GM23338 (cell line): ENCODE data around the gene TNNI3K. TPM values are rescaled to one million over a fixed set of nuclear protein-coding genes. Genes with fewer than 3 reads are reported as not detected.
"Not testable (repeated sequence)": the region's sequence is repeated elsewhere in the genome, so short reads cannot be mapped to it uniquely, and the experiment has no call there.

Experiments used
- ATAC-seq: fragments of 200-7000 bp; cut with Tn5 transposase; 3 replicates; pipeline ENCODE4 v1.9.1; 2020
- DNase-seq: peaks from one replicate; pipeline ENCODE4 v3.0.0-alpha.2; 2015; ENCODE audit warnings: low spot score
- H2AFZ ChIP-seq: fragments of 200-600 bp; sonication (generic); 2 replicates; pipeline ENCODE4 v1.8.0; 2016; ENCODE audit warnings: antibody characterized with exemption, mild to moderate bottlenecking, moderate library complexity
- H3F3A ChIP-seq: fragments of 200-600 bp; sonication (generic); replicated peaks from 2 replicates; pipeline ENCODE4 v1.8.0; 2017; ENCODE audit warnings: antibody characterized with exemption, mixed run types, low read depth
- H3K27ac ChIP-seq: fragments of 200-600 bp; sonication (generic); 2 replicates; pipeline ENCODE4 v1.6.1; 2016; ENCODE audit warnings: low read depth
- H3K27me3 ChIP-seq: fragments of 200-600 bp; sonication (generic); 2 replicates; pipeline ENCODE4 v1.8.0; 2016; ENCODE audit warnings: mild to moderate bottlenecking, mixed run types, moderate library complexity; ENCODE audit not compliant: insufficient read depth
- H3K36me3 ChIP-seq: fragments of 200-600 bp; sonication (generic); 2 replicates; pipeline ENCODE4 v1.8.0; 2016; ENCODE audit warnings: mild to moderate bottlenecking; ENCODE audit not compliant: insufficient read depth
- H3K4me1 ChIP-seq: fragments of 200-600 bp; sonication (generic); 2 replicates; pipeline ENCODE4 v1.8.0; 2016; ENCODE audit warnings: mild to moderate bottlenecking, moderate library complexity; ENCODE audit not compliant: insufficient read depth
- H3K4me2 ChIP-seq: fragments of 200-600 bp; sonication (generic); 2 replicates; pipeline ENCODE4 v1.7.1; 2017; ENCODE audit warnings: mixed run types
- H3K4me3 ChIP-seq: fragments of 200-600 bp; sonication (generic); 2 replicates; pipeline ENCODE4 v1.6.1; 2016; ENCODE audit warnings: mixed run types
- H3K79me2 ChIP-seq: fragments of 200-600 bp; sonication (generic); replicated peaks from 2 replicates; pipeline ENCODE4 v1.8.0; 2017; ENCODE audit warnings: mild to moderate bottlenecking; ENCODE audit not compliant: insufficient read depth
- H3K9me2 ChIP-seq: fragments of 200-600 bp; sonication (generic); 2 replicates; pipeline ENCODE4 v1.8.0; 2017; ENCODE audit not compliant: insufficient read depth
- H4K20me1 ChIP-seq: fragments of 200-600 bp; sonication (generic); replicated peaks from 2 replicates; pipeline ENCODE4 v1.8.0; 2017; ENCODE audit warnings: mild to moderate bottlenecking; ENCODE audit not compliant: insufficient read depth
- H3K27ac Mint-ChIP-seq: 2 replicates; pipeline ENCODE4 v1.8.0; 2020; ENCODE audit warnings: inconsistent platforms, mild to moderate bottlenecking, moderate library complexity, mixed read lengths
- H3K27me3 Mint-ChIP-seq: 3 replicates; pipeline ENCODE4 v1.8.0; 2022; ENCODE audit warnings: low read depth, mild to moderate bottlenecking, moderate library complexity, mixed read lengths, inconsistent platforms; ENCODE audit not compliant: insufficient read depth, poor library complexity
- H3K36me3 Mint-ChIP-seq: 3 replicates; pipeline ENCODE4 v1.8.0; 2021; ENCODE audit warnings: low read depth, mild to moderate bottlenecking, inconsistent platforms, moderate library complexity, mixed read lengths
- H3K4me1 Mint-ChIP-seq: 3 replicates; pipeline ENCODE4 v1.8.0; 2020; ENCODE audit warnings: mild to moderate bottlenecking, inconsistent platforms, mixed read lengths
- H3K4me3 Mint-ChIP-seq: 3 replicates; pipeline ENCODE4 v1.8.0; 2021; ENCODE audit warnings: moderate library complexity, mild to moderate bottlenecking, inconsistent platforms, mixed read lengths
- H3K9me3 Mint-ChIP-seq: 3 replicates; pipeline ENCODE4 v1.8.0; 2020; ENCODE audit warnings: moderate library complexity, mild to moderate bottlenecking, inconsistent platforms, mixed read lengths
- EZH2phosphoT487 ChIP-seq: fragments of 200-600 bp; sonication (generic); IDR thresholded peaks from one replicate; pipeline ENCODE4 v1.8.1; 2018; ENCODE audit warnings: antibody characterized with exemption; ENCODE audit not compliant: unreplicated experiment
- NANOG ChIP-seq: IDR thresholded peaks from 2 replicates; pipeline ENCODE4 v1.6.1; 2016; ENCODE audit warnings: antibody characterized with exemption, borderline replicate concordance
- ZNF114 ChIP-seq: fragments of 250-450 bp; sonication (Bioruptor Pico); IDR thresholded peaks from 2 replicates; pipeline ENCODE4 v1.5.0; 2020; ENCODE audit warnings: mild to moderate bottlenecking, moderate library complexity
- polyA plus RNA-seq: library from polyadenylated mRNA; unstranded; fragments of >200 nt; fragmentation: Nextera tagmentation; extraction: Ambion mirVana; gene quantifications from 2 replicates; pipeline ENCODE4 v1.2.1, GENCODE V29; 2016
- total RNA-seq: library from RNA; depleted of rRNA; stranded (reverse); fragments of >200 nt; shearing (Covaris generic); gene quantifications from 2 replicates; pipeline ENCODE4 v1.2.3, GENCODE V29; 2014
- TF ChIP-seq, protein P1 (sequence below): fragments of 250-450 bp; sonication (Bioruptor Pico); IDR thresholded peaks from 2 replicates; pipeline ENCODE4 v1.5.0; 2020; ENCODE audit warnings: mild to moderate bottlenecking, moderate library complexity
- TF ChIP-seq, protein P2 (sequence below): IDR thresholded peaks from 2 replicates; pipeline ENCODE4 v1.6.1; 2016; ENCODE audit warnings: antibody characterized with exemption
- TF ChIP-seq, protein P3 (sequence below), 2 experiments: fragments of 200-600 bp in 1 of 2; sonication (generic) in 1 of 2; conservative IDR thresholded peaks; 2 replicates each; pipeline versions ENCODE4 v1.5.1 to v1.6.1; 2016 to 2017; ENCODE audit warnings: antibody characterized with exemption in 2 of 2, low read depth in 2 of 2, mild to moderate bottlenecking in 2 of 2, moderate library complexity in 1 of 2

The TNNI3K gene
- total and polyA plus RNA-seq, 2 experiments from 2014 or later: not detected

DNA sequence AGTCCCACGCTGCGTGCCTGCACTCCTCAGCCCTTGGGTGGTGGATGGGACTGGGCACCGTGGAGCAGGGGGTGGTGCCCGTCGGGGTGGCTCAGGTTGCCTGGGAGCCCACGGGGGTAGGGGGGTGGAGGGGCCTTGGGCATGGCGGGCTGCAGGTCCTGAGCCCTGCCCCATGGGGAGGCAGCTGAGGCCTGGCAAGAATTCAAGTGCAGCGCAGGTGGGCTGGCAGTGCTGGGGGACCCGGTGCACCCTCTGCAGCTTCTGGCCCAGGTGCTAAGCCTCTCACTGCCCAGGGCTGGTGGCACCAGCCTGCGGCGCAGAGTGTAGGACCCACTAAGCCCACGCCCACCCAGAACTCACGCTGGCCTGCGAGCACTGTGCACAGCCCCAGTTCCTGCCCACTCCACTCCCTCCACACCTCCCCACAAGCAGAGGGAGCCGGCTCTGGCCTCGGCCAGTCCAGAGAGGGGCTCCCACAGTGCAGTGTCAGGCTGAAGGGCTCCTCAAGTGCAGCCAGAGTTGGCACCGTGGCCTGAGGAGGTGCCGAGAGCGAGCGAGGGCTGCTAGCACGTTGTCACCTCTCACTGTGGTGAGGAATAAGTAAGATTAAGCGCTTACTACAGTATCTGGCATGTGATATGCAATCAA, 12.8 kb downstream of the TNNI3K start:
- H3K9me3 Mint-ChIP-seq: peaks cover 32% of the 10 kb centered on the region
- no peak for DNase-seq
- H3K27me3 Mint-ChIP-seq: peaks cover 23% of the 10 kb centered on the region
- Histone ChIP-seq H3K4me1 (peaks cover 16% of the 10 kb centered on the region), H2AFZ (no peak overlapping the region), H3K9me2 (no peaks in the 10 kb centered on the region), H3K79me2 (no peaks in the 10 kb centered on the region), H3K4me2 (no peak overlapping the region), H3K27me3 (peaks cover 34% of the 10 kb centered on the region), H3K27ac (no peak overlapping the region), H3K36me3 (no peaks in the 10 kb centered on the region), H3F3A (no peaks in the 10 kb centered on the region), H4K20me1 (no peaks in the 10 kb centered on the region), H3K4me3 (no peak overlapping the region)
- H3K4me3 Mint-ChIP-seq: no peak overlapping the region
- H3K27ac Mint-ChIP-seq: no peak overlapping the region
- ATAC-seq: no peak
- TF ChIP-seq NANOG (no peak), EZH2phosphoT487 (no peak), ZNF114 (CRISPR knock-in tag) (no peak)
- TF ChIP-seq, protein P1, sequence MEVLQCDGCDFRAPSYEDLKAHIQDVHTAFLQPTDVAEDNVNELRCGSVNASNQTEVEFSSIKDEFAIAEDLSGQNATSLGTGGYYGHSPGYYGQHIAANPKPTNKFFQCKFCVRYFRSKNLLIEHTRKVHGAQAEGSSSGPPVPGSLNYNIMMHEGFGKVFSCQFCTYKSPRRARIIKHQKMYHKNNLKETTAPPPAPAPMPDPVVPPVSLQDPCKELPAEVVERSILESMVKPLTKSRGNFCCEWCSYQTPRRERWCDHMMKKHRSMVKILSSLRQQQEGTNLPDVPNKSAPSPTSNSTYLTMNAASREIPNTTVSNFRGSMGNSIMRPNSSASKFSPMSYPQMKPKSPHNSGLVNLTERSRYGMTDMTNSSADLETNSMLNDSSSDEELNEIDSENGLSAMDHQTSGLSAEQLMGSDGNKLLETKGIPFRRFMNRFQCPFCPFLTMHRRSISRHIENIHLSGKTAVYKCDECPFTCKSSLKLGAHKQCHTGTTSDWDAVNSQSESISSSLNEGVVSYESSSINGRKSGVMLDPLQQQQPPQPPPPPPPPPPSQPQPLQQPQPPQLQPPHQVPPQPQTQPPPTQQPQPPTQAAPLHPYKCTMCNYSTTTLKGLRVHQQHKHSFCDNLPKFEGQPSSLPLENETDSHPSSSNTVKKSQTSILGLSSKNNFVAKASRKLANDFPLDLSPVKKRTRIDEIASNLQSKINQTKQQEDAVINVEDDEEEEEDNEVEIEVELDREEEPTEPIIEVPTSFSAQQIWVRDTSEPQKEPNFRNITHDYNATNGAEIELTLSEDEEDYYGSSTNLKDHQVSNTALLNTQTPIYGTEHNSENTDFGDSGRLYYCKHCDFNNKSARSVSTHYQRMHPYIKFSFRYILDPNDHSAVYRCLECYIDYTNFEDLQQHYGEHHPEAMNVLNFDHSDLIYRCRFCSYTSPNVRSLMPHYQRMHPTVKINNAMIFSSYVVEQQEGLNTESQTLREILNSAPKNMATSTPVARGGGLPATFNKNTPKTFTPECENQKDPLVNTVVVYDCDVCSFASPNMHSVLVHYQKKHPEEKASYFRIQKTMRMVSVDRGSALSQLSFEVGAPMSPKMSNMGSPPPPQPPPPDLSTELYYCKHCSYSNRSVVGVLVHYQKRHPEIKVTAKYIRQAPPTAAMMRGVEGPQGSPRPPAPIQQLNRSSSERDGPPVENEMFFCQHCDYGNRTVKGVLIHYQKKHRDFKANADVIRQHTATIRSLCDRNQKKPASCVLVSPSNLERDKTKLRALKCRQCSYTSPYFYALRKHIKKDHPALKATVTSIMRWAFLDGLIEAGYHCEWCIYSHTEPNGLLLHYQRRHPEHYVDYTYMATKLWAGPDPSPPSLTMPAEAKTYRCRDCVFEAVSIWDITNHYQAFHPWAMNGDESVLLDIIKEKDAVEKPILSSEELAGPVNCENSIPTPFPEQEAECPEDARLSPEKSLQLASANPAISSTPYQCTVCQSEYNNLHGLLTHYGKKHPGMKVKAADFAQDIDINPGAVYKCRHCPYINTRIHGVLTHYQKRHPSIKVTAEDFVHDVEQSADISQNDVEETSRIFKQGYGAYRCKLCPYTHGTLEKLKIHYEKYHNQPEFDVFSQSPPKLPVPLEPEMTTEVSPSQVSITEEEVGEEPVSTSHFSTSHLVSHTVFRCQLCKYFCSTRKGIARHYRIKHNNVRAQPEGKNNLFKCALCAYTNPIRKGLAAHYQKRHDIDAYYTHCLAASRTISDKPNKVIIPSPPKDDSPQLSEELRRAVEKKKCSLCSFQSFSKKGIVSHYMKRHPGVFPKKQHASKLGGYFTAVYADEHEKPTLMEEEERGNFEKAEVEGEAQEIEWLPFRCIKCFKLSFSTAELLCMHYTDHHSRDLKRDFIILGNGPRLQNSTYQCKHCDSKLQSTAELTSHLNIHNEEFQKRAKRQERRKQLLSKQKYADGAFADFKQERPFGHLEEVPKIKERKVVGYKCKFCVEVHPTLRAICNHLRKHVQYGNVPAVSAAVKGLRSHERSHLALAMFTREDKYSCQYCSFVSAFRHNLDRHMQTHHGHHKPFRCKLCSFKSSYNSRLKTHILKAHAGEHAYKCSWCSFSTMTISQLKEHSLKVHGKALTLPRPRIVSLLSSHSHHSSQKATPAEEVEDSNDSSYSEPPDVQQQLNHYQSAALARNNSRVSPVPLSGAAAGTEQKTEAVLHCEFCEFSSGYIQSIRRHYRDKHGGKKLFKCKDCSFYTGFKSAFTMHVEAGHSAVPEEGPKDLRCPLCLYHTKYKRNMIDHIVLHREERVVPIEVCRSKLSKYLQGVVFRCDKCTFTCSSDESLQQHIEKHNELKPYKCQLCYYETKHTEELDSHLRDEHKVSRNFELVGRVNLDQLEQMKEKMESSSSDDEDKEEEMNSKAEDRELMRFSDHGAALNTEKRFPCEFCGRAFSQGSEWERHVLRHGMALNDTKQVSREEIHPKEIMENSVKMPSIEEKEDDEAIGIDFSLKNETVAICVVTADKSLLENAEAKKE: no peak
- TF ChIP-seq, protein P2, sequence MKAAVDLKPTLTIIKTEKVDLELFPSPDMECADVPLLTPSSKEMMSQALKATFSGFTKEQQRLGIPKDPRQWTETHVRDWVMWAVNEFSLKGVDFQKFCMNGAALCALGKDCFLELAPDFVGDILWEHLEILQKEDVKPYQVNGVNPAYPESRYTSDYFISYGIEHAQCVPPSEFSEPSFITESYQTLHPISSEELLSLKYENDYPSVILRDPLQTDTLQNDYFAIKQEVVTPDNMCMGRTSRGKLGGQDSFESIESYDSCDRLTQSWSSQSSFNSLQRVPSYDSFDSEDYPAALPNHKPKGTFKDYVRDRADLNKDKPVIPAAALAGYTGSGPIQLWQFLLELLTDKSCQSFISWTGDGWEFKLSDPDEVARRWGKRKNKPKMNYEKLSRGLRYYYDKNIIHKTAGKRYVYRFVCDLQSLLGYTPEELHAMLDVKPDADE: no peak
- TF ChIP-seq, protein P3, sequence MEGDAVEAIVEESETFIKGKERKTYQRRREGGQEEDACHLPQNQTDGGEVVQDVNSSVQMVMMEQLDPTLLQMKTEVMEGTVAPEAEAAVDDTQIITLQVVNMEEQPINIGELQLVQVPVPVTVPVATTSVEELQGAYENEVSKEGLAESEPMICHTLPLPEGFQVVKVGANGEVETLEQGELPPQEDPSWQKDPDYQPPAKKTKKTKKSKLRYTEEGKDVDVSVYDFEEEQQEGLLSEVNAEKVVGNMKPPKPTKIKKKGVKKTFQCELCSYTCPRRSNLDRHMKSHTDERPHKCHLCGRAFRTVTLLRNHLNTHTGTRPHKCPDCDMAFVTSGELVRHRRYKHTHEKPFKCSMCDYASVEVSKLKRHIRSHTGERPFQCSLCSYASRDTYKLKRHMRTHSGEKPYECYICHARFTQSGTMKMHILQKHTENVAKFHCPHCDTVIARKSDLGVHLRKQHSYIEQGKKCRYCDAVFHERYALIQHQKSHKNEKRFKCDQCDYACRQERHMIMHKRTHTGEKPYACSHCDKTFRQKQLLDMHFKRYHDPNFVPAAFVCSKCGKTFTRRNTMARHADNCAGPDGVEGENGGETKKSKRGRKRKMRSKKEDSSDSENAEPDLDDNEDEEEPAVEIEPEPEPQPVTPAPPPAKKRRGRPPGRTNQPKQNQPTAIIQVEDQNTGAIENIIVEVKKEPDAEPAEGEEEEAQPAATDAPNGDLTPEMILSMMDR (conservative IDR thresholded peaks at IDR 0.05; ENCODE audit: low read depth in 2 of 2): no peak
- H3K36me3 Mint-ChIP-seq: peaks cover 13% of the 10 kb centered on the region
- H3K4me1 Mint-ChIP-seq: peaks cover 27% of the 10 kb centered on the region

DNA sequence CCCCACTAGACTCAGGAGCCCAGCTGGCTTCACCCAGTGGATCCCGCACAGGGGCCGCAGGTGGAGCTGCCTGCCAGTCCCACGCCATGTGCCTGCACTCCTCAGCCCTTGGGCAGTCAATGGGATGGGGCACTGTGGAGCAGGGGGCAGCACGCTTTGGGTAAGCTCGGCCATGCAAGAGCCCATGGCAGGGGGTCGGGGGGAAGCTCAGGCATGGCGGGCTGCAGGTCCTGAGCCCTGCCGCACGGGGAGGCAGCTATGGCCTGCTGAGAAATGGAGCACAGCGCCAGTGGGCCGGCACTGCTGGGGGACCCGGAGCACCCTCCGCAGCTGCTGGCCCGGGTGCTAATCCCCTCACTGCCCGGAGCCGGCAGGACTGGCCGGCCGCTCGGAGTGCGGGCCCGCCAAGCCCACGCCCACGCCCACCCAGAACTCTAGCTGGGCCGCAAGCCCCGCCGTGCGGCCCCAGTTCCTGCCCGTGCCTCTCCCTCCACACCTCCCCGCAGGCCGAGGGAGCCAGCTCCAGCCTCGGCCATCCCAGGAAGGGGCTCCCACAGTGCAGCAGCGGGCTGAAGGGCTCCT, 18.1 kb downstream of the TNNI3K start:
- H4K20me1 ChIP-seq, H3K27ac Mint-ChIP-seq, DNase-seq, H3K9me2 ChIP-seq, H2AFZ ChIP-seq, ATAC-seq, H3K4me1 ChIP-seq, H3K79me2 ChIP-seq, H3K4me3 Mint-ChIP-seq, H3K27me3 ChIP-seq, H3K36me3 ChIP-seq, H3F3A ChIP-seq, H3K27ac ChIP-seq, H3K4me3 ChIP-seq, H3K36me3 Mint-ChIP-seq, H3K4me1 Mint-ChIP-seq, H3K4me2 ChIP-seq, H3K27me3 Mint-ChIP-seq: not testable (repeated sequence)
- H3K9me3 Mint-ChIP-seq: peaks cover 16% of the 10 kb centered on the region
